ENCODE data around the gene MAP2K1.

The MAP2K1 gene

GRCh38 chr15:66514586-66514985 is 127.9 kb downstream of the MAP2K1 start:
- Histone ChIP-seq H3K27ac (ENCODE audit: low read length) (no peak overlapping the region), H3K27me3 (replicated peaks; ENCODE audit: insufficient read depth, low read length) (no peaks in the 10 kb centered on the region), H3K4me2 (ENCODE audit: low read depth, low read length) (no peak overlapping the region), H3K4me3 (ENCODE audit: low read length) (no peak overlapping the region), H3K9me2 (replicated peaks; ENCODE audit: insufficient read depth, low read length) (no peaks in the 10 kb centered on the region), H4K20me1 (ENCODE audit: insufficient read depth, low read length) (no peaks in the 10 kb centered on the region), H3K36me3 (replicated peaks; ENCODE audit: insufficient read depth, low read length) (no peaks in the 10 kb centered on the region), H3K79me2 (ENCODE audit: low read length) (no peaks in the 10 kb centered on the region), H3K9ac (ENCODE audit: low read length) (no peak overlapping the region), H3F3A (ENCODE audit: insufficient read depth, low read length) (no peaks in the 10 kb centered on the region), H3K9me3 (replicated peaks; ENCODE audit: insufficient read depth, low read length) (no peaks in the 10 kb centered on the region), H3K4me1 (ENCODE audit: low read length) (no peaks in the 10 kb centered on the region), H2AFZ (ENCODE audit: low read length) (no peak overlapping the region)
- no peak for DNase-seq
- TF ChIP-seq CTCF (IDR thresholded peaks at IDR 0.05; ENCODE audit: low read length) (no peak), EZH2 (optimal IDR thresholded peaks at IDR 0.05; ENCODE audit: low read depth, low read length) (no peak), EZH2phosphoT487 (IDR thresholded peaks at IDR 0.05; ENCODE audit: low read length) (no peak)

GRCh38 chr15:66515901-66516322 is 129.2 kb downstream of the MAP2K1 start:
- no peak overlapping the region for H3K4me3 ChIP-seq (ENCODE audit: low read length)
- no peaks in the 10 kb centered on the region for H3K4me1 ChIP-seq (ENCODE audit: low read length)
- no peak for DNase-seq
- no peaks in the 10 kb centered on the region for H3K27me3 ChIP-seq (replicated peaks; ENCODE audit: insufficient read depth, low read length)
- H3F3A ChIP-seq (ENCODE audit: insufficient read depth, low read length) = no peaks in the 10 kb centered on the region
- no peaks in the 10 kb centered on the region for H3K36me3 ChIP-seq (replicated peaks; ENCODE audit: insufficient read depth, low read length)
- H3K79me2 ChIP-seq (ENCODE audit: low read length) = no peaks in the 10 kb centered on the region
- no peak overlapping the region for H3K27ac ChIP-seq (ENCODE audit: low read length)
- no peaks in the 10 kb centered on the region for H3K9me3 ChIP-seq (replicated peaks; ENCODE audit: insufficient read depth, low read length)
- no peak overlapping the region for H3K4me2 ChIP-seq (ENCODE audit: low read depth, low read length)
- H3K9ac ChIP-seq (ENCODE audit: low read length) = no peak overlapping the region
- no peak overlapping the region for H2AFZ ChIP-seq (ENCODE audit: low read length)
- H3K9me2 ChIP-seq (replicated peaks; ENCODE audit: insufficient read depth, low read length) = no peaks in the 10 kb centered on the region
- H4K20me1 ChIP-seq (ENCODE audit: insufficient read depth, low read length) = no peaks in the 10 kb centered on the region
- no peak for TF ChIP-seq EZH2phosphoT487 (IDR thresholded peaks at IDR 0.05; ENCODE audit: low read length)

- no peaks in the 10 kb centered on the region for H3K9me3 ChIP-seq (replicated peaks; ENCODE audit: insufficient read depth, low read length)
- DNase-seq = no peak
- no peaks in the 10 kb centered on the region for H3K27me3 ChIP-seq (replicated peaks; ENCODE audit: insufficient read depth, low read length)
- H2AFZ ChIP-seq (ENCODE audit: low read length) = no peak overlapping the region
- no peaks in the 10 kb centered on the region for H4K20me1 ChIP-seq (ENCODE audit: insufficient read depth, low read length)
- no peaks in the 10 kb centered on the region for H3K79me2 ChIP-seq (ENCODE audit: low read length)
- TF ChIP-seq EZH2phosphoT487 (IDR thresholded peaks at IDR 0.05; ENCODE audit: low read length) = no peak
- TF ChIP-seq CTCF (IDR thresholded peaks at IDR 0.05; ENCODE audit: low read length) = no peak
- no peak for TF ChIP-seq EZH2 (optimal IDR thresholded peaks at IDR 0.05; ENCODE audit: low read depth, low read length)
- H3K4me1 ChIP-seq (ENCODE audit: low read length) = no peaks in the 10 kb centered on the region
- no peak overlapping the region for H3K4me3 ChIP-seq (ENCODE audit: low read length)
- H3K9me2 ChIP-seq (replicated peaks; ENCODE audit: insufficient read depth, low read length) = no peaks in the 10 kb centered on the region
- no peak overlapping the region for H3K4me2 ChIP-seq (ENCODE audit: low read depth, low read length)
- no peak overlapping the region for H3K27ac ChIP-seq (ENCODE audit: low read length)
- no peaks in the 10 kb centered on the region for H3F3A ChIP-seq (ENCODE audit: insufficient read depth, low read length)
- no peaks in the 10 kb centered on the region; the same call in 1 of the 2 replicates for H3K36me3 ChIP-seq (replicated peaks; ENCODE audit: insufficient read depth, low read length)
- no peak overlapping the region for H3K9ac ChIP-seq (ENCODE audit: low read length)
These were observed 137.2 kb downstream of the MAP2K1 start for GRCh38 chr15:66523926-66524325.

GRCh38 chr15:66524838-66525237 is 138.1 kb downstream of the MAP2K1 start:
- Histone ChIP-seq H3K9me2 (replicated peaks; ENCODE audit: insufficient read depth, low read length) (no peaks in the 10 kb centered on the region), H3K36me3 (replicated peaks; ENCODE audit: insufficient read depth, low read length) (no peaks in the 10 kb centered on the region; the same call in 1 of the 2 replicates), H3K9me3 (replicated peaks; ENCODE audit: insufficient read depth, low read length) (no peaks in the 10 kb centered on the region), H3K79me2 (ENCODE audit: low read length) (no peaks in the 10 kb centered on the region), H3K4me2 (ENCODE audit: low read depth, low read length) (no peak overlapping the region), H3F3A (ENCODE audit: insufficient read depth, low read length) (no peaks in the 10 kb centered on the region), H3K27ac (ENCODE audit: low read length) (no peak overlapping the region), H4K20me1 (ENCODE audit: insufficient read depth, low read length) (no peaks in the 10 kb centered on the region), H3K4me3 (ENCODE audit: low read length) (no peak overlapping the region), H3K27me3 (replicated peaks; ENCODE audit: insufficient read depth, low read length) (no peaks in the 10 kb centered on the region), H2AFZ (ENCODE audit: low read length) (no peak overlapping the region), H3K9ac (ENCODE audit: low read length) (no peak overlapping the region), H3K4me1 (ENCODE audit: low read length) (no peaks in the 10 kb centered on the region)
- DNase-seq = no peak
- no peak for TF ChIP-seq EZH2 (optimal IDR thresholded peaks at IDR 0.05; ENCODE audit: low read depth, low read length)
- no peak for TF ChIP-seq EZH2phosphoT487 (IDR thresholded peaks at IDR 0.05; ENCODE audit: low read length)
- no peak for TF ChIP-seq CTCF (IDR thresholded peaks at IDR 0.05; ENCODE audit: low read length)
